ENCODE data around the gene KDM8.

KDM8 gene

DNA sequence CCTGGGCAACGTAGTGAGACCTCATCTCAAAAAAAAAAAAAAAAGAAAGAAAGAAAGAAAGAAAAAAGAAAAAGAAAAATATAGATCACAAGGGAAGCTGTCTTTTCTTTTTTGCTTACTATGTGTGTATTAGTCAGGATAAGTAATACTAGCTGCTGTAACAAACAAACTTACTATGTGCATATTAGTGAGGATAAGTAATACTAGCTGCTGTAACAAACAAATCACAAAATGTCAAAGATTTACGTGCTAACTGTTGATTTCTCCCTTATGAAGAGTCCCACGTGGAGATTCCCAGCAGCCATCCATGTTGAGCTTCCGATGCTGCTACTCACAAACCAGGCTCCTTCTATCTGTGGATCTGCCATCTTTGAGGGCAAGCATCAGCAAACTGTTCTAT, 31.7 kb upstream of the KDM8 start:
- no peak for DNase-seq (ENCODE audit: insufficient read length, low spot score)
- no peak for TF ChIP-seq TAF1 (IDR thresholded peaks at IDR 0.05; ENCODE audit: low read depth, low read length)
- no peak for TF ChIP-seq POLR2A (IDR thresholded peaks at IDR 0.05; ENCODE audit: low read depth, low read length)
- TF ChIP-seq PAX5 (IDR thresholded peaks at IDR 0.05; ENCODE audit: insufficient read depth, low read length, severe bottlenecking), result no peak
- no peak for TF ChIP-seq POU2F2 (IDR thresholded peaks at IDR 0.05; ENCODE audit: low read depth, low read length)
- TF ChIP-seq SPI1 (IDR thresholded peaks at IDR 0.05; ENCODE audit: low read depth, low read length), result no peak
- TF ChIP-seq POLR2AphosphoS5 (IDR thresholded peaks at IDR 0.05; ENCODE audit: low read depth, low read length), result no peak
- no peak for FAIRE-seq

DNA sequence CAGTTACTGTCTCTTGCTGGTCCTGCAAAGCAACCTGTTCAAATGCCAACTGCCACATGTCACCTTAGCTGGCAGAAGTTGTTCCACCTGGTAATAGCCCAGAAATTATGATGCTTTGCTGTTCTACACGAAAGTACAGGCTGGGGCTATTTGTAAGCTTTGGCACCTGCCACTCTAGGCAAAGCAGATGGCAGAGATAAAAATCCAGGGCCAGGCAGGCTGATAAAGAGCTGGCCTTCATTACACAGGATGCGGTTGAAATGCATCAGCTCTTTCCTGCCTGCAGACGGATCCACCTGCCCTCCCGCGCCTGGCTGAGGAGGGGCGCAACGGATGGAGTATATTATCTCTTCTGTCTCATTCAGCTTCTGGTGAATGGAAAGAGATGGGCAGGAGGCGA, 29.3 kb upstream of the KDM8 start:
- DNase-seq (ENCODE audit: insufficient read length, low spot score), result no peak
- peak; percentile 38 for FAIRE-seq
- TF ChIP-seq POLR2A (IDR thresholded peaks at IDR 0.05; ENCODE audit: low read depth, low read length) (no peak), TAF1 (IDR thresholded peaks at IDR 0.05; ENCODE audit: low read depth, low read length) (no peak), PAX5 (IDR thresholded peaks at IDR 0.05; ENCODE audit: insufficient read depth, low read length, severe bottlenecking) (no peak), SPI1 (IDR thresholded peaks at IDR 0.05; ENCODE audit: low read depth, low read length) (no peak), POLR2AphosphoS5 (IDR thresholded peaks at IDR 0.05; ENCODE audit: low read depth, low read length) (no peak), POU2F2 (IDR thresholded peaks at IDR 0.05; ENCODE audit: low read depth, low read length) (no peak)

DNA sequence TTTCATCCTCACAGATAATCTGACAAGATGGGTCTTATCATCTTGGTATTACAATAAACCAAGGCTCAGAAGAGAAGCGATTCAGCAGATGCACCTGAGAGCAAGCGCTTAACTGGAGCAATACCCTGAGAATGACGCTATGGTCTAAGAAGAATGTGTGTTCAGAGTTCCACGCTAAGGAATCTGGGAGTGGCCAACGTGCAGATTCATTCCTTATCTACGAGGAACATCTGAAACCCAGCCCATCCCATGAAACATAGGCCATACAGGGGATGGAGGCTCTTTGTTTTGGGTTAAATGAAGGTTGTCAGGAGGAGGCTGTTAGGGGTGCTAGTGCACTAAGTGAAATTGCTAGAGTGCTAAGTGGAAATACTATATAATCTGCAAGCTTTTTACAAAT, 28.5 kb upstream of the KDM8 start:
- no peak for FAIRE-seq
- TF ChIP-seq POU2F2 (IDR thresholded peaks at IDR 0.05; ENCODE audit: low read depth, low read length) (no peak), PAX5 (IDR thresholded peaks at IDR 0.05; ENCODE audit: insufficient read depth, low read length, severe bottlenecking) (no peak), SPI1 (IDR thresholded peaks at IDR 0.05; ENCODE audit: low read depth, low read length) (no peak), POLR2A (IDR thresholded peaks at IDR 0.05; ENCODE audit: low read depth, low read length) (no peak), TAF1 (IDR thresholded peaks at IDR 0.05; ENCODE audit: low read depth, low read length) (no peak), POLR2AphosphoS5 (IDR thresholded peaks at IDR 0.05; ENCODE audit: low read depth, low read length) (no peak)
- no peak for DNase-seq (ENCODE audit: insufficient read length, low spot score)

DNA sequence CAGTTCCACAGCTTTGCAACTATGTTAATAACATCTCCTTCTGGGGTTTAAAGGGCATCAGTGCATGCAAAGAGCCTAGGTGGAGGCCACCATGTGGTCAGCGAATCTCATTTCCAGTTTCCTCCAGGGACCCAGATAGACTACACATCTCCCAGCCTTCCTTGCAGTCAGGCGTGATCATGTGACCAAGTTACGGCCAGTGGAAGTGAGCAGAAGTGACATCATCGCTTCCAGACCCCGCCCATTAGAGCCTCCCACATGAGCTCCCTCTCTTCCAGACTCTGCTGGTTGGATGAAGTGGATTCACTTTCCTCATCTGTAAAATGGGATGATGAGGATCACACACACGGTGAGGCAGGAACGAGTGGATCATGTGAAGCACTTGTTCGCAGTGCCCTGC, 27.4 kb upstream of the KDM8 start:
- TF ChIP-seq TAF1 (IDR thresholded peaks at IDR 0.05; ENCODE audit: low read depth, low read length) (no peak), POU2F2 (IDR thresholded peaks at IDR 0.05; ENCODE audit: low read depth, low read length) (no peak), POLR2A (IDR thresholded peaks at IDR 0.05; ENCODE audit: low read depth, low read length) (no peak), SPI1 (IDR thresholded peaks at IDR 0.05; ENCODE audit: low read depth, low read length) (no peak), POLR2AphosphoS5 (IDR thresholded peaks at IDR 0.05; ENCODE audit: low read depth, low read length) (no peak), PAX5 (IDR thresholded peaks at IDR 0.05; ENCODE audit: insufficient read depth, low read length, severe bottlenecking) (no peak)
- FAIRE-seq (no peak), DNase-seq (ENCODE audit: insufficient read length, low spot score) (no peak)

DNA sequence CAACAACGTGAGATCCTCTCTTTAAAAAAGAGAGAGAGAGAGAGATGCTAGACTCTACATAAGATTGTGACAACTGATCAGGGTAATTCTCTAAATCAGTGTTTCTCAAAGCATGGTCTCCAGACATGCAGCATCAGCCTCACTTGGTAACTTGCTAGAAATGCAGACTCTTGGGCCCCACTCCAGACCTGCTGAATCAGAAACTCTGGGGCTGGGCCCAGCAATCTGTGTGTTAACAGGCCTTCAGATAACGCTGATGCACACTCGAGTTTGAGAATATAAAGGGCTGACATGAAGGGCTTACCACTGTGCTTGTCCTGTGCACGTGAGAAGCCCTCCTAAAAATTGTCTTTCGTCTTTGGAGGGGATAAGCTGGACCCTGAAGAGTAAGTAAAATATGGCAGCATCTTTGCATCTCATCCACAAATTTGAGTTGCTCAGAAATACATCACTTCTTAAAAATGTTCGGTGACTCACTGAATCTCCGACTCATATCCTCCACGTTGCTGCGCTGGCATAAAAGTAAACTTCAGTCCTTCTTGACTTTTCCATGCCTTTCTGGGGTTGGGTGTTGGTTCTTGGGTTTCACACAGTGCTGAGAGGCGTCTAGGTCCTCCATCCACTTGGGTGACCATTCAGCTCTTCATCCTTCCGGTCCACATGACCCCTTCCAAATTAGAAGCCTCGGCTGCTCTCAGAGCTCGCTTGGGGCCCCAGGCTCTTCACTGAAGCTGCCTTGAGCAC, 26.1 kb upstream of the KDM8 start:
- TF ChIP-seq TAF1 (IDR thresholded peaks at IDR 0.05; ENCODE audit: low read depth, low read length) (no peak), POLR2A (IDR thresholded peaks at IDR 0.05; ENCODE audit: low read depth, low read length) (no peak), PAX5 (IDR thresholded peaks at IDR 0.05; ENCODE audit: insufficient read depth, low read length, severe bottlenecking) (no peak), SPI1 (IDR thresholded peaks at IDR 0.05; ENCODE audit: low read depth, low read length) (no peak), POLR2AphosphoS5 (IDR thresholded peaks at IDR 0.05; ENCODE audit: low read depth, low read length) (no peak), POU2F2 (IDR thresholded peaks at IDR 0.05; ENCODE audit: low read depth, low read length) (no peak)
- FAIRE-seq, result no peak
- no peak for DNase-seq (ENCODE audit: insufficient read length, low spot score)

DNA sequence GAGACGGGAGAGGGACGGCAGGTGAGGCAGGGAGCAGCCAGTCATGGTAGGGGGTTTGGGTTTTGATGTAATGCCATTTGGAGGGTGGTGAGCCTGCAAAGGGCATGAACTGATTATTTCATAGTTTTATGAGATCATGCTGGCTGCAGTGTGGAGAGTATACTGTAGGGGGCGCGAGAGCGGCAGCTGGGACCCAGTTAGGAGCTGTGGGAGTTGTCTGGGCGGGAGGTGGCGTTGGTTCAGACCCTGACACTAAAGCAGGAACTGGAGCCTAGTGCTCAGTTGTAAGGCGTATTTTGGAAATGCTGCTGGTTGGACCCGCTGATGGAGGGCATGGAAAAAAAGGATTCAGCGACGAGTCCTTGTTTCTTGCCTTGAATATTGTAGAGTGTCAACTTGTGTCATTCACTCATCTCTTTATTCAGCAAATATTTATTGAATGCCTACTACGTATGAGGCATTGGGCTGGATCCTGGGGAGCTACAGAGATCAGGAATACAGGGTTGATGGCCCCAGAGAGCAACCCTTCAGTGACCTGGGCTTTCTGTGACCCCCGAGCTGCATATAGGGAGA, 23.7 kb upstream of the KDM8 start:
- DNase-seq (ENCODE audit: insufficient read length, low spot score) (peak; percentile 77), FAIRE-seq (peak; percentile 91)
- peak; percentile 28; the same call in 1 of the 2 replicates for TF ChIP-seq POU2F2 (IDR thresholded peaks at IDR 0.05; ENCODE audit: low read depth, low read length)
- TF ChIP-seq POLR2AphosphoS5 (IDR thresholded peaks at IDR 0.05; ENCODE audit: low read depth, low read length), result no peak
- peak; percentile 51 for TF ChIP-seq SPI1 (IDR thresholded peaks at IDR 0.05; ENCODE audit: low read depth, low read length)
- no peak for TF ChIP-seq TAF1 (IDR thresholded peaks at IDR 0.05; ENCODE audit: low read depth, low read length)

DNA sequence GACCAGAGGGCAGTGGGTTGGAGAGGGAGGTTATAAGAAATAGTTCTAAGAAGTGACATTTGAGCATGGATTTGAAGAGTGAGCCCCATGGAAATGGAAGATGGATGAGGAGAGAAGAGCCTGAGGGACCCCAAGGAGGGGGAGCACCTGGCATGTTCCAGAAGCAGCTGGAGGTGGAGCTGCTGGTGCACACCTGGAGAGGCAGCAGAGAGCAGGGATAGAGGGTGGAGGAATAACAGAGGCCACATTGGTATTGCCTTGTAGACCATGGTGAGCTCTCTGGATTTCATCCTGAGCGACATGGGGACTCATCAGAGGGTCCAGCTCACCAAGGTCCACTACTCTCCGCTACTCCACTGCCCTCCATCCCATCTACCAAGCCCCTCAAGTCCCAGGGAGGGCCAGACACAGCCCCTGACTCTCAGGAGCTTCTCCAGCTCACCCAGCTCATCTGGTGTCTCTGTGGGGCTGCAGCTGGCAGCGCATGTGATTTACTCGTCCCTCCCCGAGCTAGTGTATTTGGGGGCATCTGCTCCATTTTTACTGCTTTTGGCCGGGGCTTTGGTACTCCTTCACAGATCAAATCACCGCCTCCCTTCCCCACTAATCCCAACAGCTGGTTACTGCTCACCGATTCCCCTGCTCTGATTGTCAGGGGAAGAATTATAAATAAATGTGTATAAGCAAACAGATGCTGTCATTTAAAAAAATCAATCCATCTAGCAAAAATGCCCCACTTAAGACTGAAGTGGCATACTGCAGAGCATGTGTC, 22.1 kb upstream of the KDM8 start:
- no peak for TF ChIP-seq POU2F2 (IDR thresholded peaks at IDR 0.05; ENCODE audit: low read depth, low read length)
- TF ChIP-seq SPI1 (IDR thresholded peaks at IDR 0.05; ENCODE audit: low read depth, low read length), result no peak
- no peak for TF ChIP-seq PAX5 (IDR thresholded peaks at IDR 0.05; ENCODE audit: insufficient read depth, low read length, severe bottlenecking)
- TF ChIP-seq TAF1 (IDR thresholded peaks at IDR 0.05; ENCODE audit: low read depth, low read length), result no peak
- no peak for TF ChIP-seq POLR2A (IDR thresholded peaks at IDR 0.05; ENCODE audit: low read depth, low read length)
- no peak for DNase-seq (ENCODE audit: insufficient read length, low spot score)
- no peak for FAIRE-seq

DNA sequence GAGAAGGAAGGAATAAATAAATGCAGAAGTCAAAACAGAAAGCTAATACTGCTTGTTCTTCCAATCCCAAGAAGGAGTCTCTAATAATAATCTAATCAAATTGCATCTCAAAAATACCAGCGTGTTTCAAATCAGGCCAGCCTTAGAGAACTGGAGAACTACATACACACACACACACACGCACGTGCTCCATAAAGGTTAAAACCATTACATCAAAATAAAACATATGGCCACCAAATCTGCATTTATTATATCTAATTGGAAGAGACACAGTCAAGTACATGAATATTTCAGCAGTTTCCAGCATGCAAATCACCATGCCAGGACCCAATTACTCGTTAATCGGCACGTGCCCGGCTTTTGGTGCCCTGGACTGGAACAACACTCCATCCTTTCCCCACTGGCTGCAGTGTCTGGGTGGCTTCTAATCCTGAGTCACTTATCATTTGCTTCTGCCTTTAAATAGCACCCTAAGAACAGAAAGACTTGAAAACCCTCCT, 20.4 kb upstream of the KDM8 start:
- DNase-seq (ENCODE audit: insufficient read length, low spot score) (no peak), FAIRE-seq (no peak)
- TF ChIP-seq POLR2AphosphoS5 (IDR thresholded peaks at IDR 0.05; ENCODE audit: low read depth, low read length) (no peak), PAX5 (IDR thresholded peaks at IDR 0.05; ENCODE audit: insufficient read depth, low read length, severe bottlenecking) (no peak), TAF1 (IDR thresholded peaks at IDR 0.05; ENCODE audit: low read depth, low read length) (no peak), POLR2A (IDR thresholded peaks at IDR 0.05; ENCODE audit: low read depth, low read length) (no peak), SPI1 (IDR thresholded peaks at IDR 0.05; ENCODE audit: low read depth, low read length) (no peak), POU2F2 (IDR thresholded peaks at IDR 0.05; ENCODE audit: low read depth, low read length) (no peak)

DNA sequence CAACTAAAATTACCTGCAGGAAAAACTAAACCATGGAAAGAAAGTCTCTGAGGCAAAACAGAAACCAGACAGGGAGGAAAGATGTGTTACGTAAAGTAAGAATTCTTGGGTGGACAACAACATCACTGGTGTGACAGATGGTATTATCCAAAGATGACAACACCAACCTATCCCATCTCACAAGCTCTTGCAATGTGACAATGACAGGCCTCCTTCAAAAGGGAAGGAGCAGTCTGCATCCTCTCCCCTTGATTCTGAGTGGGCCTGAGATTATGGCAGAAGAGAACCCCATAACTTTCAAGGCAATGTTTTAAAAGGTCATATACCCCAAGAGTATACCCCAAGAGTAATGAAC, 17.6 kb upstream of the KDM8 start:
- TF ChIP-seq PAX5 (IDR thresholded peaks at IDR 0.05; ENCODE audit: insufficient read depth, low read length, severe bottlenecking) (no peak), TAF1 (IDR thresholded peaks at IDR 0.05; ENCODE audit: low read depth, low read length) (no peak), POLR2A (IDR thresholded peaks at IDR 0.05; ENCODE audit: low read depth, low read length) (no peak), SPI1 (IDR thresholded peaks at IDR 0.05; ENCODE audit: low read depth, low read length) (no peak), POU2F2 (IDR thresholded peaks at IDR 0.05; ENCODE audit: low read depth, low read length) (no peak), POLR2AphosphoS5 (IDR thresholded peaks at IDR 0.05; ENCODE audit: low read depth, low read length) (no peak)
- DNase-seq (ENCODE audit: insufficient read length, low spot score) (no peak), FAIRE-seq (no peak)
